Endothelial cell of umbilical vein (primary cell): ENCODE data around the gene HYAL2. TPM values are rescaled to one million over a fixed set of nuclear protein-coding genes. Genes with fewer than 3 reads are reported as not detected.

Experiments used
- BruUV-seq: library from RNA; stranded (reverse); fragments of 400-500 nt; replicated peaks from 2 replicates; lab custom pipeline; 2021; lab: Mats Ljungman, UMichigan
- CTCF ChIA-PET: fragments of 300-600, 350-600 bp; sonication (Branson Sonifier 250); formaldehyde crosslinking; loops from one replicate; lab custom pipeline; 2021; ENCODE audit warnings: antibody characterized with exemption, inconsistent platforms; lab: Charles Lee
- POLR2A ChIA-PET: fragments of 300-600, 350-600 bp; sonication (Branson Sonifier 250); formaldehyde crosslinking; loops from one replicate; lab custom pipeline; 2021; ENCODE audit warnings: antibody characterized with exemption, inconsistent platforms; lab: Charles Lee
- DNase-seq: peaks from one replicate; pipeline ENCODE4 v3.0.0-alpha.2; 2011; ENCODE audit warnings: low read depth, low spot score
- FAIRE-seq: peaks from 2 replicates; lab custom pipeline; 2011; peaks lifted over from hg19 to GRCh38; lab: Jason Lieb, UNC
- H2AFZ ChIP-seq: 2 replicates; pipeline ENCODE4 v1.6.0; 2012; ENCODE audit warnings: low read depth, low read length, control low read depth, inconsistent platforms
- H3K27ac ChIP-seq: 2 replicates; pipeline ENCODE4 v1.5.1; 2011; ENCODE audit warnings: low read depth, mild to moderate bottlenecking, control low read depth, low read length, moderate library complexity; ENCODE audit not compliant: insufficient read depth
- H3K27me3 ChIP-seq, 2 experiments: 2 replicates each; pipeline versions ENCODE4 v1.6.0 to v1.6.1; 2011; ENCODE audit warnings: low read length in 2 of 2, mixed read lengths in 1 of 2; ENCODE audit not compliant: control insufficient read depth in 2 of 2, insufficient read depth in 2 of 2
- H3K36me3 ChIP-seq, 2 experiments: 2 replicates in 1 of 2; 3 replicates in 1 of 2; pipeline ENCODE4 v1.5.1; 2011; ENCODE audit warnings: low read length in 2 of 2, mild to moderate bottlenecking in 1 of 2, moderate library complexity in 1 of 2; ENCODE audit not compliant: control insufficient read depth in 2 of 2, insufficient read depth in 2 of 2; ENCODE audit errors: extremely low read depth in 1 of 2
- H3K4me1 ChIP-seq: 3 replicates; pipeline ENCODE4 v1.5.1; 2011; ENCODE audit warnings: mild to moderate bottlenecking, low read length; ENCODE audit not compliant: control insufficient read depth, insufficient read depth; ENCODE audit errors: extremely low read depth
- H3K4me2 ChIP-seq: 2 replicates; pipeline ENCODE4 v1.6.1; 2011; ENCODE audit warnings: low read length, control low read depth, mixed read lengths; ENCODE audit not compliant: insufficient read depth
- H3K4me3 ChIP-seq, 3 experiments: fragments of 200-600 bp in 1 of 3; sonication (generic), shearing (Covaris generic) in 1 of 3; replicated peaks in 1 of 3; 2 replicates each; pipeline ENCODE4 v1.5.1; 2011 to 2016; ENCODE audit warnings: control low read depth in 3 of 3, low read length in 3 of 3, mild to moderate bottlenecking in 2 of 3, inconsistent platforms in 1 of 3, low read depth in 1 of 3, moderate library complexity in 1 of 3; ENCODE audit not compliant: insufficient read depth in 1 of 3
- H3K79me2 ChIP-seq: 2 replicates; pipeline ENCODE4 v1.6.0; 2012; ENCODE audit warnings: low read length, inconsistent platforms; ENCODE audit not compliant: control insufficient read depth, insufficient read depth
- H3K9ac ChIP-seq: replicated peaks from 2 replicates; pipeline ENCODE3; 2011; ENCODE audit warnings: low read length, control low read depth; ENCODE audit not compliant: insufficient read depth; ENCODE audit errors: extremely low read depth
- H3K9me1 ChIP-seq: replicated peaks from 3 replicates; pipeline ENCODE4 v1.6.0; 2011; ENCODE audit warnings: mild to moderate bottlenecking, low read length; ENCODE audit not compliant: control insufficient read depth, insufficient read depth; ENCODE audit errors: extremely low read depth
- H3K9me3 ChIP-seq: replicated peaks from 2 replicates; pipeline ENCODE4 v1.5.1; 2012; ENCODE audit warnings: low read length, inconsistent platforms; ENCODE audit not compliant: control insufficient read depth, insufficient read depth
- H4K20me1 ChIP-seq: replicated peaks from 2 replicates; pipeline ENCODE3; 2011; ENCODE audit warnings: mild to moderate bottlenecking, low read length; ENCODE audit not compliant: control insufficient read depth, insufficient read depth; ENCODE audit errors: extremely low read depth
- CTCF ChIP-seq, 2 donors: IDR thresholded peaks; 1 replicate in 1 of 2; 2 replicates in 1 of 2; pipeline ENCODE4 v1.5.1; 2011; ENCODE audit warnings: low read length in 2 of 2, mild to moderate bottlenecking in 2 of 2, moderate library complexity in 2 of 2, control low read depth in 1 of 2, inconsistent platforms in 1 of 2, low read depth in 1 of 2; ENCODE audit not compliant: insufficient read depth in 1 of 2; ENCODE audit errors: extremely low read depth in 1 of 2
- JUN ChIP-seq: IDR thresholded peaks from 2 replicates; pipeline ENCODE4 v1.6.1; 2011; ENCODE audit warnings: borderline replicate concordance, low read depth; ENCODE audit not compliant: insufficient read length, insufficient read depth
- MYC ChIP-seq: IDR thresholded peaks from one replicate; pipeline ENCODE4 v1.6.1; 2011; ENCODE audit warnings: mild to moderate bottlenecking, low read depth, low read length
- POLR2A ChIP-seq: IDR thresholded peaks from 2 replicates; pipeline ENCODE4 v1.6.1; 2012; ENCODE audit warnings: low read depth, mild to moderate bottlenecking, control low read depth, low read length
- dilution Hi-C: fragments of 300-500 bp; cut with MboI; formaldehyde crosslinking; loops from one replicate; pipeline ENCODE4 v1.15.0; 2019; ENCODE audit warnings: low sequenced_read_pairs; ENCODE audit not compliant: extremely low pct_ligation_motif_present
- intact Hi-C: fragments of 100-400 bp; cut with micrococcal nuclease; formaldehyde crosslinking; loops from one replicate; pipeline ENCODE4 v1.10.0; 2022
- polyA plus RNA-seq, 4 experiments: library from polyadenylated mRNA; depleted of rRNA in 3 of 4; stranded (reverse) in 3 of 4; unstranded in 1 of 4; fragments of >200 nt; gene quantifications; 2 replicates each; pipeline versions ENCODE4 v1.2.1 to v1.2.3, GENCODE V29; 2011 to 2012; ENCODE audit warnings: missing spikeins in 1 of 4
- total RNA-seq: library from RNA; stranded (reverse); gene quantifications from 2 replicates; pipeline ENCODE4 v1.2.3, GENCODE V29; 2021

HYAL2 gene
- total and polyA plus RNA-seq, 2 donors (not counting 3 experiments of a cell fraction or from before 2014, with no cell fraction given) = 266 to 970 TPM

GRCh38 chr3:50318615-50319014 lies 3.9 kb downstream of the HYAL2 start:
- dilution Hi-C loops = no loop called here
- no peak overlapping the region for H3K27ac ChIP-seq
- TF ChIP-seq MYC (no peak), POLR2A (peak; percentile 2)
- FAIRE-seq = peak; percentile 12
- H3K27me3 ChIP-seq = no peaks in the 10 kb centered on the region
- no peaks in the 10 kb centered on the region for H3K9me3 ChIP-seq
- POLR2A ChIA-PET = interaction anchor here (0.6 to 0.8 kb wide), 2 partner anchors 9 to 56 kb away, joined by 3 to 7 read pairs; partner anchors contain the start of gene TUSC2
- peaks cover 52% of the 10 kb centered on the region for H3K79me2 ChIP-seq
- no peak for DNase-seq
- no peak overlapping the region for H3K9ac ChIP-seq
- no peaks in the 10 kb centered on the region for H4K20me1 ChIP-seq
- no peaks in the 10 kb centered on the region for H3K9me1 ChIP-seq
- H3K36me3 ChIP-seq = peaks cover 17 to 47% of the 10 kb centered on the region in 2 experiments
- H3K4me3 ChIP-seq = peak overlapping the region in 2 of 3 experiments; percentile 11 to 89
- H2AFZ ChIP-seq = no peak overlapping the region
- peak overlapping the region; percentile 69 for H3K4me2 ChIP-seq
- peaks cover 55% of the 10 kb centered on the region for H3K4me1 ChIP-seq
- BruUV-seq = no TSS peak
- intact Hi-C loops = no loop called here
- CTCF ChIA-PET = interaction anchor here (1.6 to 1.7 kb wide), 2 partner anchors 15 to 19 kb away, joined by 3 to 6 read pairs; partner anchors contain the start of genes HYAL1, HYAL3 and NAA80

GRCh38 chr3:50318163-50318562 lies 4.4 kb downstream of the HYAL2 start:
- Histone ChIP-seq H3K4me1 (peaks cover 51% of the 10 kb centered on the region), H3K9me3 (no peaks in the 10 kb centered on the region), H3K9ac (no peak overlapping the region), H2AFZ (no peak overlapping the region), H3K4me2 (peak overlapping the region; percentile 69), H3K79me2 (peaks cover 52% of the 10 kb centered on the region), H3K27ac (no peak overlapping the region), H3K27me3 (no peaks in the 10 kb centered on the region), H3K9me1 (no peaks in the 10 kb centered on the region), H3K36me3 (peaks cover 17 to 47% of the 10 kb centered on the region in 2 experiments), H3K4me3 (peak overlapping the region in 1 of 3 experiments; percentile 11), H4K20me1 (no peaks in the 10 kb centered on the region)
- ChIA-PET CTCF (interaction anchor here (1.6 to 1.7 kb wide), 2 partner anchors 15 to 19 kb away, joined by 3 to 6 read pairs; partner anchors contain the start of genes HYAL1, HYAL3 and NAA80), POLR2A (interaction anchor here (0.8 kb wide), 1 partner anchor 10 kb away, joined by 3 read pairs; the partner anchor contains the start of gene TUSC2)
- DNase-seq (no peak), FAIRE-seq (no peak)
- intact Hi-C loops (no loop called here), dilution Hi-C loops (no loop called here)
- no peak for TF ChIP-seq CTCF (IDR thresholded peaks at IDR 0.05; ENCODE audit: extremely low read depth in 1 of 2, insufficient read depth in 1 of 2, low read depth in 1 of 2, low read length in 2 of 2)
- no peak for TF ChIP-seq JUN
- peak; percentile 72 for TF ChIP-seq POLR2A
- TF ChIP-seq MYC = no peak
- no TSS peak for BruUV-seq
